Lower lobe of right lung (tissue), 2 donors: ENCODE data around the gene PHF21A. TPM values are rescaled to one million over a fixed set of nuclear protein-coding genes. Genes with fewer than 3 reads are reported as not detected.
A peak's percentile ranks its signal among the peaks of the same experiment; 100 is the strongest.

Experiments used
- ATAC-seq, 2 donors: fragments of 200-7000 bp; cut with Tn5 transposase; one replicate each; pipeline ENCODE4 v1.9.1; 2020 to 2022; ENCODE audit warnings: mild to moderate bottlenecking in 2 of 2, moderate library complexity in 2 of 2
- DNase-seq: peaks from one replicate; pipeline ENCODE4 v3.0.0-alpha.2; 2020
- H3K27ac ChIP-seq: fragments of 200-600 bp; one replicate; pipeline ENCODE4 v1.8.0; 2022
- H3K27me3 ChIP-seq: fragments of 200-600 bp; one replicate; pipeline ENCODE4 v1.8.0; 2022; ENCODE audit warnings: low read depth
- H3K36me3 ChIP-seq: fragments of 200-600 bp; one replicate; pipeline ENCODE4 v1.8.0; 2022; ENCODE audit warnings: mild to moderate bottlenecking
- H3K4me1 ChIP-seq: fragments of 200-600 bp; one replicate; pipeline ENCODE4 v1.8.0; 2022
- H3K4me3 ChIP-seq: fragments of 200-600 bp; one replicate; pipeline ENCODE4 v1.8.0; 2022; ENCODE audit warnings: mild to moderate bottlenecking
- H3K9me3 ChIP-seq: fragments of 200-600 bp; one replicate; pipeline ENCODE4 v1.8.0; 2022
- intact Hi-C: fragments of 100-400 bp; cut with DNase I; formaldehyde crosslinking; loops from one replicate; pipeline ENCODE4 v1.11.0; 2022
- total RNA-seq: library from RNA; stranded (reverse); fragmentation: NEBNext Ultra II Directional; extraction: Animal tissue kit (Norgen Biotek cat#: 25700); gene quantifications from one replicate; pipeline ENCODE4 v1.2.1, GENCODE V29; 2021
- TF ChIP-seq, protein P1 (sequence below): fragments of 200-600 bp; IDR thresholded peaks from one replicate; pipeline ENCODE4 v1.8.0; 2022; ENCODE audit warnings: antibody characterized with exemption, mild to moderate bottlenecking
- donor health status: DM: no; HTN: yes; CAD: no; lungs with severe emphysema.

PHF21A gene
- total RNA-seq, 1 donor from 2014 or later = 48.4 TPM

DNA sequence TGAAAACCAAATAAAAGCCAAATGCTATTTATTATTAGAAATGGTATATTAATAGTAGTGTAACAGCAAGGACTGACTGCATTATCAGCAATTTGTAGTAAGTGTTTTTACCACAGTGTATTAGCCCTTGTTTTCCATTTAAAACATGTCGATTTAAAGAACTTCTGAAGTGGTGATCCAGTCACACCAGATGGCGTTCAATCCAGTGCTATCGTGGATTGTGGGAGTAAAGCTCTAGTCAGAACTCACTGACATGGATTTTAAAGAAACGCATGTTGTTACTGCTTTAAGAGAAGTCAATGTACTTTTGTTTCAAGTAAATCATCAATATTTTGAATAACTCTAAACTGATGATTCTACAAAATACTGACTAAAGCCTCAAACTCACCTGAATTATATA is 147.7 kb downstream of the PHF21A start:
- intact Hi-C loops = no loop called here
- no peak overlapping the region for H3K4me3 ChIP-seq
- no peaks in the 10 kb centered on the region for H3K27me3 ChIP-seq
- no peak overlapping the region for H3K27ac ChIP-seq
- TF ChIP-seq, protein P1, sequence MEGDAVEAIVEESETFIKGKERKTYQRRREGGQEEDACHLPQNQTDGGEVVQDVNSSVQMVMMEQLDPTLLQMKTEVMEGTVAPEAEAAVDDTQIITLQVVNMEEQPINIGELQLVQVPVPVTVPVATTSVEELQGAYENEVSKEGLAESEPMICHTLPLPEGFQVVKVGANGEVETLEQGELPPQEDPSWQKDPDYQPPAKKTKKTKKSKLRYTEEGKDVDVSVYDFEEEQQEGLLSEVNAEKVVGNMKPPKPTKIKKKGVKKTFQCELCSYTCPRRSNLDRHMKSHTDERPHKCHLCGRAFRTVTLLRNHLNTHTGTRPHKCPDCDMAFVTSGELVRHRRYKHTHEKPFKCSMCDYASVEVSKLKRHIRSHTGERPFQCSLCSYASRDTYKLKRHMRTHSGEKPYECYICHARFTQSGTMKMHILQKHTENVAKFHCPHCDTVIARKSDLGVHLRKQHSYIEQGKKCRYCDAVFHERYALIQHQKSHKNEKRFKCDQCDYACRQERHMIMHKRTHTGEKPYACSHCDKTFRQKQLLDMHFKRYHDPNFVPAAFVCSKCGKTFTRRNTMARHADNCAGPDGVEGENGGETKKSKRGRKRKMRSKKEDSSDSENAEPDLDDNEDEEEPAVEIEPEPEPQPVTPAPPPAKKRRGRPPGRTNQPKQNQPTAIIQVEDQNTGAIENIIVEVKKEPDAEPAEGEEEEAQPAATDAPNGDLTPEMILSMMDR = no peak
- ATAC-seq (no peak), DNase-seq (no peak)
- H3K36me3 ChIP-seq = peaks cover 70% of the 10 kb centered on the region
- H3K4me1 ChIP-seq = no peaks in the 10 kb centered on the region
- no peaks in the 10 kb centered on the region for H3K9me3 ChIP-seq

- ATAC-seq (no peak), DNase-seq (no peak)
- Histone ChIP-seq H3K27me3 (no peaks in the 10 kb centered on the region), H3K9me3 (no peaks in the 10 kb centered on the region), H3K27ac (no peak overlapping the region), H3K4me3 (no peak overlapping the region), H3K36me3 (peaks cover 73% of the 10 kb centered on the region), H3K4me1 (no peaks in the 10 kb centered on the region)
- TF ChIP-seq, protein P1 = no peak
- intact Hi-C loops = no loop called here
These were observed 152.4 kb downstream of the PHF21A start for GRCh38 chr11:45968901-45969300.

DNA sequence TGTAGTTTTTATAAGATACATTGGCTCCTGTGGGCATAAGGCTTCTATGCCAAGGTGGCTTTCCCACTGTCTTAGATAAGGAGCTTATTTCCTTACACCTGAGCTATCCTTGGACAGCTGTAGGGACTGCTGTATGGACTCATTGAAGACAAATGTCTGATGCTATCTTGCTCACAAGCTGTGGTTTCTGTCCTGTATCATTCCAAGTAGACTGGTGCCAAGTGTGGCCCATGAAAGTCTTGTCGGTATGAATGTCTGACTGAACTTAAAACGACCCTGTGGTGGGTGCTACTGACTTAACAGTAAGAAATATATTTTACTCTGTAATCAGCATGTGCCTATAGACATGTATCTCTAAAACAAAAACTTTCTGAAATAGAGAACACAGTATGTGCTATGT is 153.7 kb downstream of the PHF21A start:
- H3K4me3 ChIP-seq = no peak overlapping the region
- H3K4me1 ChIP-seq = no peaks in the 10 kb centered on the region
- H3K9me3 ChIP-seq = no peaks in the 10 kb centered on the region
- no peak for DNase-seq
- TF ChIP-seq, protein P1 = no peak
- intact Hi-C loops = no loop called here
- no peaks in the 10 kb centered on the region for H3K27me3 ChIP-seq
- no peak overlapping the region for H3K27ac ChIP-seq
- ATAC-seq = no peak
- H3K36me3 ChIP-seq = peaks cover 73% of the 10 kb centered on the region

DNA sequence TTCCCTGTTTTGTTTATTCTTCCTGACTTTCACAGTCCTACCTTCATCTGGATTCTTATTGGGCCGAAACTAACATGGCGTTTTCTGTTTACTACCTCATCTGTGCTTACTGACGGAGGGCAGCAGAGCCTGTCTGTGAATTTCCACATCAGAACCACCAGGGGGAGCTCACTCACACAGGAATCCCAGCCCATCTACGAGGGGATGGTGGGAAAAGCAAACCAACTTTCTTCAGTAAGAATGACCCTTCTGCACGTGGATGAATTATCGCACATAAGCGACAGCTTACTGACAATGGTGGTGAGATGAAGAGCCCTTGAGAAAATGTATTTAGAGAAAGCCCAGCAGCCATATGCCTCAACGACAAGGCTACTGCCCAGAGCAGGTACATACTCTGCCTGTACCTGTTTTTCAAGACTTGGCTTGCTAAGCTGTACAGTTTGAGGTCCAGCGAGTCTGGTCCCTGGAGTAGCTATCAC is 156.3 kb downstream of the PHF21A start:
- ATAC-seq (peak; percentile 91 to 92), DNase-seq (no peak)
- intact Hi-C loops = no loop called here
- H3K9me3 ChIP-seq = no peaks in the 10 kb centered on the region
- H3K27me3 ChIP-seq = no peaks in the 10 kb centered on the region
- no peak overlapping the region for H3K27ac ChIP-seq
- peaks cover 60% of the 10 kb centered on the region for H3K36me3 ChIP-seq
- H3K4me1 ChIP-seq = peaks cover 8% of the 10 kb centered on the region
- no peak overlapping the region for H3K4me3 ChIP-seq
- TF ChIP-seq, protein P1 = peak; percentile 90

DNA sequence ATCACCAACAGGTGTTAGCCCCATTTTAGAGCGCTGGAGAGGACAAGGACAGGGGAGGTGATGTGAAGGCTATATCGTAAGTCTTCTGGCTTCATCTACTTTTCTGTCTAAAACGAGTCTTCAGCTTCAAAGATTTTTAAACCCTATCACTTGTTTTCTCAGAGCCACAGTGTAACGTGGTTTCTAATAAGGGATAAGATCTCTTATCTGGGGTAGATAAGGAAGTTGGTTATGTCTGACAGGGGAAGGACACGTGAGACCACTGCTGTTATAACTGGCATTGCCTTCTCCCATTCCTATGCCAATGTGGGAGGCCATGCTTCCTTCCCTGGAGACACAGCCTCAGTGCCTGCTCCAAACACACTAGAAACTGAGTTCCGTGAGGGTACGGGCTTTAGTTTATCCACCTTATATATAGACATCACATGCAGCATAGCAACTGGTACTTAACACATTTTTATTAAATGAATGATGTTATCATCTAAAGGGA is 159.5 kb downstream of the PHF21A start:
- Histone ChIP-seq H3K9me3 (no peaks in the 10 kb centered on the region), H3K4me1 (peaks cover 8% of the 10 kb centered on the region), H3K27me3 (no peaks in the 10 kb centered on the region), H3K4me3 (no peak overlapping the region), H3K36me3 (peaks cover 29% of the 10 kb centered on the region), H3K27ac (no peak overlapping the region)
- ATAC-seq (no peak), DNase-seq (no peak)
- TF ChIP-seq, protein P1 = no peak
- intact Hi-C loops = no loop called here
